Transverse colon (tissue), 4 donors: ENCODE results near the gene DEPP1. TPM values are rescaled to one million over a fixed set of nuclear protein-coding genes. Genes with fewer than 3 reads are reported as not detected.

Experiments
- DNase-seq: peaks from one replicate; pipeline ENCODE4 v3.0.0-alpha.2; 2019
- H3K27ac ChIP-seq, 4 donors: fragments of 200-600 bp; sonication (generic); 2 replicates each; pipeline ENCODE4 v1.5.1; 2016 to 2018; ENCODE audit warnings: inconsistent platforms in 4 of 4
- H3K27me3 ChIP-seq: fragments of 200-600 bp; sonication (generic); 2 replicates; pipeline ENCODE4 v1.5.1; 2017; ENCODE audit warnings: inconsistent platforms
- H3K36me3 ChIP-seq, 4 donors: fragments of 200-600 bp; sonication (generic); 2 replicates each; pipeline ENCODE4 v1.5.1; 2017 to 2019; ENCODE audit warnings: inconsistent platforms in 4 of 4
- H3K4me1 ChIP-seq, 4 donors: fragments of 200-600 bp; sonication (generic); 2 replicates each; pipeline ENCODE4 v1.5.1; 2017 to 2020; ENCODE audit warnings: inconsistent platforms in 4 of 4
- H3K4me3 ChIP-seq, 4 donors: fragments of 200-600 bp; sonication (generic); 1 replicate in 1 of 4; 2 replicates in 3 of 4; pipeline versions ENCODE4 v1.5.1 to v1.6.1; 2017 to 2019; ENCODE audit warnings: inconsistent platforms in 4 of 4
- H3K9me3 ChIP-seq, 2 donors: fragments of 200-600 bp; sonication (generic); 2 replicates each; pipeline ENCODE4 v1.5.1; 2017 to 2019; ENCODE audit warnings: inconsistent platforms in 2 of 2
- CTCF ChIP-seq, 5 experiments: fragments of 200-600 bp in 3 of 5; fragments of 450-650 bp in 2 of 5; sonication (generic) in 3 of 5; IDR thresholded peaks; 1 replicate in 2 of 5; 2 replicates in 3 of 5; pipeline ENCODE4 v1.5.1; 2016 to 2017; ENCODE audit warnings: antibody characterized with exemption in 5 of 5, inconsistent platforms in 3 of 5, mild to moderate bottlenecking in 2 of 5, moderate library complexity in 1 of 5
- EP300 ChIP-seq: sonication (generic); formaldehyde crosslinking; IDR thresholded peaks from one replicate; pipeline ENCODE4 v1.6.1; 2017; ENCODE audit warnings: antibody characterized with exemption, low read depth
- POLR2A ChIP-seq: fragments of 450-650 bp; IDR thresholded peaks from one replicate; pipeline ENCODE4 v1.6.1; 2016; ENCODE audit warnings: antibody characterized with exemption, mild to moderate bottlenecking, moderate library complexity
- POLR2AphosphoS5 ChIP-seq, 3 donors: sonication (generic); formaldehyde crosslinking; IDR thresholded peaks; one replicate each; pipeline ENCODE4 v1.6.1; 2016; ENCODE audit warnings: antibody characterized with exemption in 3 of 3
- WGBS, 2 donors: methylation state at CpG; one replicate each; pipeline ENCODE4 v1.1.5; 2018; ENCODE audit warnings: low coverage in 1 of 2; 5-methylcytosine and 5-hydroxymethylcytosine counted together
- in situ Hi-C, 4 donors: fragments of 200-750 bp; cut with MboI; loops; one replicate each; pipeline versions ENCODE4 v1.15.0 to v1.15.1; 2017; ENCODE audit warnings: low sequenced_read_pairs in 3 of 4, low pct_ligation_motif_present in 1 of 4, low pct_unique_long_range_greater_than_20kb in 1 of 4
- intact Hi-C: fragments of 100-400 bp; cut with DNase I; formaldehyde crosslinking; loops from one replicate; pipeline ENCODE4 v1.15.1; 2023; ENCODE audit warnings: low total_unique reads
- total RNA-seq, 4 donors: library from RNA; depleted of rRNA; stranded (reverse); fragments of >200 nt; gene quantifications; one replicate each; pipeline ENCODE4 v1.1.0, GENCODE V29; 2016

Gene DEPP1
- total RNA-seq, 4 donors from 2014 or later = 14.6 to 109 (median 76.6) TPM

- no peak for TF ChIP-seq CTCF (IDR thresholded peaks at IDR 0.05)
- TF ChIP-seq POLR2A = no peak
- no peak for TF ChIP-seq POLR2AphosphoS5 (IDR thresholded peaks at IDR 0.05)
- TF ChIP-seq EP300 = no peak
- Histone ChIP-seq H3K36me3 (no peaks in the 10 kb centered on the region), H3K27ac (peak overlapping the region in 3 of 4 donors; percentile 8 to 53 (median 37)), H3K4me3 (no peak overlapping the region), H3K4me1 (peaks cover 4 to 12% (median 6%) of the 10 kb centered on the region in 4 donors), H3K9me3 (no peaks in the 10 kb centered on the region), H3K27me3 (no peaks in the 10 kb centered on the region)
- intact Hi-C loops = no loop called here
- DNase-seq = no peak
- 68 to 80% methylated on average over 3 of the region's 3 CpGs for WGBS, 2 donors
- in situ Hi-C loops = no loop called here
Observed at GRCh38 chr10:44935966-44936295, 42.7 kb downstream of the DEPP1 start.

- no peaks in the 10 kb centered on the region for H3K36me3 ChIP-seq
- in situ Hi-C loops (no loop called here), intact Hi-C loops (no loop called here)
- peak overlapping the region; percentile 13 to 53 (median 40) for H3K27ac ChIP-seq
- WGBS, 2 donors = 79 to 90% methylated on average over 2 to 9 of the region's 9 CpGs
- peaks cover 4 to 12% (median 6%) of the 10 kb centered on the region in 4 donors for H3K4me1 ChIP-seq
- no peaks in the 10 kb centered on the region for H3K9me3 ChIP-seq
- H3K4me3 ChIP-seq = no peak overlapping the region
- H3K27me3 ChIP-seq = no peaks in the 10 kb centered on the region
- no peak for DNase-seq
- TF ChIP-seq POLR2AphosphoS5 (IDR thresholded peaks at IDR 0.05) (peak in 2 of 3 donors; percentile 9 to 52), POLR2A (no peak), EP300 (no peak)
Observed at GRCh38 chr10:44935201-44935965, 43.2 kb downstream of the DEPP1 start.

GRCh38 chr10:44934416-44935200 lies 44.0 kb downstream of the DEPP1 start:
- H3K4me1 ChIP-seq = peaks cover 4 to 12% (median 6%) of the 10 kb centered on the region in 4 donors
- TF ChIP-seq CTCF (IDR thresholded peaks at IDR 0.05) = no peak
- no peak for TF ChIP-seq EP300
- TF ChIP-seq POLR2AphosphoS5 (IDR thresholded peaks at IDR 0.05) = no peak
- TF ChIP-seq POLR2A = no peak
- H3K27ac ChIP-seq = peak overlapping the region; percentile 13 to 53 (median 40)
- no peak overlapping the region for H3K4me3 ChIP-seq
- H3K27me3 ChIP-seq = no peaks in the 10 kb centered on the region
- WGBS, 2 donors = 83% methylated on average over 17 of the region's 18 CpGs; no CpG with 5 or more reads in 1 of the 2 donors
- intact Hi-C loops = no loop called here
- no peaks in the 10 kb centered on the region for H3K36me3 ChIP-seq
- in situ Hi-C loops = loop anchor here in 1 of 4 donors (5.0 kb wide), 1 partner anchor 38 kb away; no protein-coding TSS in a partner anchor
- H3K9me3 ChIP-seq = no peaks in the 10 kb centered on the region
- no peak for DNase-seq

- Histone ChIP-seq H3K4me3 (no peak overlapping the region), H3K9me3 (no peaks in the 10 kb centered on the region), H3K27me3 (no peaks in the 10 kb centered on the region), H3K36me3 (no peaks in the 10 kb centered on the region), H3K27ac (no peak overlapping the region), H3K4me1 (peaks cover 4 to 12% (median 6%) of the 10 kb centered on the region in 4 donors)
- in situ Hi-C loops (loop anchor here in 1 of 4 donors (5.0 kb wide), 1 partner anchor 39 kb away; no protein-coding TSS in a partner anchor), intact Hi-C loops (loop anchor here (2.0 kb wide), 1 partner anchor 41 kb away; no protein-coding TSS in a partner anchor)
- no peak for DNase-seq
- WGBS, 2 donors = 62 to 88% methylated on average over 2 to 9 of the region's 9 CpGs
- no peak for TF ChIP-seq EP300
- TF ChIP-seq POLR2AphosphoS5 (IDR thresholded peaks at IDR 0.05) = no peak
- no peak for TF ChIP-seq CTCF (IDR thresholded peaks at IDR 0.05)
- TF ChIP-seq POLR2A = no peak
Observed at GRCh38 chr10:44933451-44934321, 44.9 kb downstream of the DEPP1 start.
